Activated CD8-positive, alpha-beta memory T cell treated with anti-CD3 and anti-CD28 coated beads for 4 hours (primary cell): ENCODE results near the gene CCBE1.

Source experiments
- DNase-seq, 2 donors: peaks; one replicate each; pipeline ENCODE4 v3.0.0-alpha.2; 2020; ENCODE audit warnings: low read depth in 2 of 2

Gene CCBE1

DNA sequence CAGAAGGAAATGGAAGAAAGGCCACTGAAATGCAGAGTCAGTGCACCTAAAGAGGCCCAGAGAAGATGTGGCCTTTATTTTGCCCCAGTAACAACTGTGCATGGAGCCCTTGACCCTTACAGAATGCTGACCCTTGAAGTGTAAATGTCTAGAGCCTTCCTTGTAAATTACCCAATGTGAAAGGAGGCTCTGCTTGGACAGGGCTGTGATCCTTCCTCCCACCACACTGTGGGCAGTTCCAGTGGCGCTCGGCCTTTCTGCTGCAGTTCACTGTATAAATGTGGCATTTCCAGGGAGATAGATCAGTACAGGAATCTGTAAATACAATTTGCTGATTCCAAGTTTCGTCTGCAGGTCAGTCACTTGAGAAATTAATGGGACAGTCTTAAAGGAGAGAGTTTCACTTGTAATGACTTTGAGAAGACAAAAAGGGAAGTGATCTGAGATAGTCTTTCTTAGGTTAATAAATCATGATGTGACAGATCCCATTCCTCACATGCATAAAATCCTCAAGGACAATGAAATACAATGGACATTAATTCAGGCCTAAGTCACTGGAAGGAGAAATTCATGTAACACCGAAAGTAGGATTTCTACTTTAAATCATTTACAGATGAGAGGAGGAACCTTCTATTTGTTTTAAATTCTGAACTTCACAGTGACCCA, 204.3 kb downstream of the CCBE1 start:
- no peak for DNase-seq

DNA sequence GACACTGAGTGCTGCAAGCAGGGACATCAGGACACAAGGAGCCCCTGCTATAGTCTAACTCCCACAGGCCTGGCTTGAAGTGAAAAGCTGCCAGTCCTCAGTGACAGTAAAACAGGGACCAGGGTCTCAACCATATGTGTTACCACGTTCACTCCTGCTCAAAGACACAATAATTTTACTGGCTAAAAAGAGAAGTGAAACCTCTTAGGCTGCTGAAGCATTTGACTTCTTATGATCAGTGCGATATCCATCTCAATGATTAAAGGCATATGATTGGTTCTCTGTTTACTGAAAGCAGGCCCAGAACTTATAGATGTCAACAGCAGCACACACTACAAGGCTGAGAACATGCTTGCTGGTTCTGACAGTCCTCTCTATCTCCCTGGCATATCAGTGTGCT, 208.3 kb downstream of the CCBE1 start:
- DNase-seq = no peak

DNA sequence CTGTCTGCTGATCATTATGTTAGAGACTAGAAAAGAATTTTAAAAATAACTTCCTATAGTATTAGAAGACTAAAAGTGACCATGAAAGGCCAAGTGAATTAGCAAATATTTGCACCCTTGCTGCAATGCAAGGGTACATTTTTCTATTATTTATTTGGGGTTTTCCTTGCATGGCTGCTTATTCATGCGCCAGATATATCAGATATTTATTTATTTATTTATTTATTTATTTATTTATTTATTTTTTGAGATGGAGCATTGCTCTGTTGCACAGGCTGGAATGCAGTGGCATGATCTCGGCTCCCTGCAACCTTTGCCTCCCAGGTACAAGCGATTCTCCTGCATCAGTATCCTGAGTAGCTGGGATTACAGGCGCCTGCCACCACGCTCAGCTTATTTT, 211.8 kb downstream of the CCBE1 start:
- no peak for DNase-seq

DNA sequence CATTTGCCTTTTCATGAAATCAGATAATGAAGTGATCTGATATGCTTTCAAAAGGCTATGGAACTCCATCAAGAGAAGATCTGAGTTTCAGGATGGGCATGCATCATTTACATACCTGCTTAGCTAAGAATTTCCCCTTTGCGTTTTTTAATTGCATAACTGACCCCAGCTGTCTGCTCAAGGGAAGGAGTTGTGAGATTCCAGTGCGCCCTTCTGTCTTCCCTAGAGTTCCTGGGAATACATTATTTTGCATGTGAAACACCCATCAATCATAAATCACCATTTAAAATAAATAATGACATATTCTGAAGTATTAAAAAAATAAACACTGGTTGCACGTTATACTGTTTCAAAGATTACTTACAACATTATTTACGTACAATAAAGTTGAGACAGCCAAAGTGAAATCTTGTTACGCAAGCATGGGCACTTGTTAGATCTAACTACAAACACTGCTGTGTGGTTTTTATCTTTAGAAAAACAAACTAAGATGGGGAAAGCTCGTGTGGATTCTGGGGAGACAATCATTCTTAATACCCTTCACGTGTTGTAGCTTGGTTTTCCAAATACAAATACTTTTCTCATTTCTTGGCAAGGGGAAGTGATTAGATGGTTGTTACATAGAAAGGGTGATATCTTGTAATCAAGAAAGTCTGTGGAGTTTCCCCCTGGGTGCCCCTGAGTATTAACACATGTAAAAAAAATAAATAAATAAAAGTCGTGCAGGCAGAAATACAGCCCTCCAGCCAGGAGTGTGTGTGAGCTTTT, 212.5 kb downstream of the CCBE1 start:
- DNase-seq = no peak

DNA sequence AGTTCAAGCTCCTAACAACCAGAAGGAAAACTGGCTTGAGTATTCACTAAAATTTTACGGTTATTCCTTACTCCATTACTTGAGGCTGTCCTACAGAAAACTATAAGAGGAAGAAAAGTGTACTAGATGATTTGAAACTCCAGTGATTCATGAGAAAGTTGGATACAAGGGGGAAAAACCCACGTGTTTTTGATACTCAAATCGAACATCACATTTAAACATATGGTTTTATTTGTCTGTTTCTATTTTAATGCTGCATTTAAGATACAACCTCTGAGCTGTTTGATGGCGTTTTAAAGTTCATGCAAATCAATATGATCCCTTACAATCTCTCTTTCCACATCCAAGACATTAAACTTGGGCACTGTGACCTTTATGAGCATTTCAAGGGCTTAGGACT, 213.1 kb downstream of the CCBE1 start:
- no peak for DNase-seq

DNA sequence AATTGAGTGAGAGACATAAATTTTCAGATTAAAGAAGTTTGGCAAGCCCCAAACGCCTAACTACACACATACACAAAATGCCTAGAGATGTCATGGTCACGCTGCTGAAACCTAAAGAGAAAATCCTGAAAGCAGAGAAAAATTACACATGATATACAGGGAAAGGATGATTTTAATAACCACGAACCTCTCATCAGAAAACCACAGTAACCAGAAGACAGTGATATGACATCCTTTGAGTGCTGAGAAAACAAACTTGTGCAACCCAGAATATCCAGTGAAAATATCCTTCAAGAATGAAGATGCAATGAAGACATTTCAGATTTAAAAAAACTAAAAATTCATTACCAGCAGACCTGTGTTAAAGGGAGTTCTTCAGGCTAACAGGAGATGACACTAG, 215.8 kb downstream of the CCBE1 start:
- no peak for DNase-seq

DNA sequence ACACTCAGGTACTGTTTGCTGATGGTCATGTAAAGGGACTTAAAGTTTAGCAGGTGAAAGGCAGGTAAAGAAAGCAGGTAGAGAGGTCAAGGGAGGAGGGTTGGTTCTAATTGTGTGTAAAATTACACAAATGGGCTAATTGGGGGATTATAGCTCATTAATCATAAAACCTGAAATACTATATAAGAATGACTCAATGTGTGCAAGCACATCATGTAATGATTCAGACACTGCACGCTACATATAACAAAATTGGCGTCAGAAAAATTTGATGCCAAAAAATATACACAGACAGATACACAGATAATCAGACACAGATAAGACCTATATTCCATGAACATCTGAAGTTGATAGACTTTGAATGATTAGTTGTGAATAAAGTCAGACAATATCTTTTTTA, 217.4 kb downstream of the CCBE1 start:
- no peak for DNase-seq

DNA sequence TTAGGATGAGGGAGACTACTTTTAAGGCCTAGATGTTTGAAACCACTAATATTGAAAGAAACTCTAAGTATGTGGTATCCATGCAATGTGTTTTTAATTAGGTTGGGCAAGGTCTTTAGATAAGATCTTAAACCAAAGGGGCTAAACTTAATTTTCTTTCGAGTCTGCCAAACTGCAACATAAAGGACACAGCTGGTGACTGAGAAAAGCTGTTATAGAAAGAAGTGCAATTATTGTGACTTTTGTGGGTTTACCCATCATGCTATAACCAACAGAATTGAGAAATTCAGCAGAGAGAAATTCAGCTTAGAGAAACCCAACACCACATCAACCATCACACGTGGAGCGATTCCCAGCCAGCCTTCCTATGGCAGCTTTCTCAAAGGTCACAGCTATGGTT, 218.6 kb downstream of the CCBE1 start:
- DNase-seq = no peak

DNA sequence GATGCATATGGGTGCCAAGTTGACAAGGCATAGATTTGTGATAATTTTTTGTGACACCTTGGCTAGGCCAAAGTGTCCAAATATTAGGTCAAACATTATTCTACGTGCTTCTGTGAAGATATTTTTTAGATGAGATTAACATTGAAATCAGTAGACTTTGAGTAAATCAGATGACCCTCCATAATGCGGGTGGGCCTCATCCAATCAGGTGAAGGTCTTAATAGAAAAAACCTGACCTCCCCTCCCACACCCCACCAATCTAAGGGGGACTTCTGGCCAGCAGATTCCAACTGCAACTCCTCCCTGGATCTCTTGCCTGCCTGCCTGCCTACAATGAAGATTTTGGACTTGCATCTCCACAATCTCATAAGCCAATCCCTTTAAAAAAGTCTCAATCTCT, 219.4 kb downstream of the CCBE1 start:
- DNase-seq = no peak

DNA sequence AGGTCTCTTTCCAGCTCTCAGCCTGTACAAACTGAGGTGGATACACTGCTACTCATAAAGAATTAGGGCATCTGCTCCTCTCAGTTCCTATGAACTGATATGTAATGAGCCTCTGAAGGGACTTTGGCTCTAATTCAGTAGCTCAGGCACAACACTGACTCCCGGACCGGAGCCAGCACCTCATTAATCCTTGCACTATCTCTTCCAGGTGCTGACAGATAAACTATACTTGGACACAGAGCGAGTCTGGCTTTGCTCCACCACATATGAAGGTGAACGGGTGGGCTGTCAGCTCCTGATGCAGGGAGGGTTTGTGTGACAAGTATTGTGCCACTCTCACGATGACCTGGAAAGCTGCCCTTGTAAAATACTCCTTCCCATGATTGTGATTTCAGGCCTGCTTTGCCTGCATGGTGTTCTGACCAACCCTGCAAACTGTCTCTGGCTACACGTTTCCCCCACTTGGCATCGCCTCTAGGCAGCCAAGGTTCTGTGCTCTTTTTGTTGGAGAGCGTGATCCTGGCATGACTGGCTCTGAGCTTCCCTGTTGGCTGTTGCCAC, 226.6 kb downstream of the CCBE1 start:
- DNase-seq = no peak

DNA sequence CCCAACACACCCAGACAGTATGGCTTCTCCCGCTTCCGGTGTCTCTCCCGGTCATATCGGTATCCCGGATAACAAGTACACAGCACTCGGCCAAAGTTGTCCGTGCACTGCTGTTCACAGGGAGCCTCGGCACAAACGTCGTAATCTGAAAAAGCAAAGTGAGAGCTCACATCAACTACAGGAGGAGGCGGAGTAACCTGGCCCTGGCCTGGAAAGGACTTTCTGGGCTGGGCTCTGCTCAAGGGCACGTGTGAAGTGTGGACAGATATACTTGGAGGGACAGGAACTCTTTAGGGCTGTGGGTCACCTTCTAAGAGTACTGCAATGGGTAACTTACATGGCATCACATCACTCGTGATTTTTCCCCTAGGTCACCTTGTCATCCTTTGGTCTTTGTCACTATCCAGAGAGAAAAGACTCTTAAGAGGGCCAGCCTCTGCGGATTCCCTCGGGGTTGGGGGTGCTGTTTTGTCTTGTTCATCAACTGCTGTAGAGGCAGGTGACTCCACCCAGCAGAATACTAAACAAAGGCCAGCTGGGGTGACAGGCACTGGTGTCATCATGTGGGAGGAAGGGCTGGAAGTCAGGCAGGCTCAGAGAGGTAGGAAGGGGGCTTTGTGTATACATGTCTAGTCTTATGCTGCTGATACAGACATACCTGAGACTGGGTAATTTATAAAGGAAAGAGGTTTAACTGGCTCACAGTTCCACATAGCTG, 227.6 kb downstream of the CCBE1 start:
- DNase-seq = no peak

DNA sequence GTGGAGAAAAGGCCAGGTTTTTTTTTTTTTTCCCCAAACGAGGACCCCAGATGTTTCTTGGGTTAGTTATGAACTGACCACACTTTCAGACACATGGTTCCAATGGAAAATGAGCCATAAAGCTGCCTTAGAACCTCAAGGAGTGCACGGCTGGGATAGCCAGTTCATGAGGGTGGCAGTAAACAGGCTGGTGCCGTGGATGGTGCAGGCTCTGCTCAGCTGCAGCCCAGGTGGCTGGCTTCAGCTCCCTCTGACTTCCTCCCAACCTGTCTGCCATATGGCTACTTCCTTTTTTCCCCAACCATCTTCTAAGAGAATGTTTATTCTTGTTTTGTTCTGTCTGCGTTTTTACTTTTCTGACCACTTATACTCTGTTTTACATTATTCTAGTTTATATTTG, 228.4 kb downstream of the CCBE1 start:
- DNase-seq = no peak

DNA sequence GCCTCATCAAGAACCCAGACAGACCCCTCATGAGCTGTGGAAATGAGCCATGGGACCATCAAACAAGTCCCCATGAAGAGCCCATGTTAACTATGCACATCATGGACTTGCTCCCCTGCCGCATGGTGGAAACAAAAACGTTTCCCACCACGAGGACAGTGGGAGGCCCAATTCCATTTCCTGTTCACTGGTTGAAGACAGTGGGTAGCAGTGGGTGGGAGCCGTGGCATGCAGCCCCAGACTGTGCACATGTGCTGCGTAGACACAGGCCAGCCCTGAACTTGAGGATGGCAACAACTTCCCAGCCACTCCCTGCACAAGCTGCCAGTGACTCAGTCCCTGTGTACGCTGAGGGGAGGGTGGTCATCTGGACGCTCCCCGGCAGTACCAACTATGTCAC, 229.7 kb downstream of the CCBE1 start:
- DNase-seq = no peak

DNA sequence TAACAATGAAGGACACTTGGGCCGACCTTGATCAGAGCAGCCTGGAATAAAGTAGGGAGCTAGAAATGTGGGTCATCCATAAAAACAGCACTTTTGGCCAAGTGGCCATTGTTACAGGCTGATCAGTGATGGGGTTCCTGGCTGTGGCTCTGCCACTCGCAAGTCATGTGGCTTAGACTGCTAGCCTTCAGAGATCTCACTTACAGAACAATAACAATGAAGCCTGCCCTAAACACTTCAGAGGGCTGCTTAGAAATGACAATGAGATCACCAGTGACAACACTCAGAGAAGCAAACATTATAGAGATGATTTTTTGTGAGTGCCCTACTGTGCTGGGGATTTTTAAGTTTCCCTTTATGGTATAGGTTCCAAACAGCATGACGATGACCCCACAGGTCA, 230.2 kb downstream of the CCBE1 start:
- no peak for DNase-seq

DNA sequence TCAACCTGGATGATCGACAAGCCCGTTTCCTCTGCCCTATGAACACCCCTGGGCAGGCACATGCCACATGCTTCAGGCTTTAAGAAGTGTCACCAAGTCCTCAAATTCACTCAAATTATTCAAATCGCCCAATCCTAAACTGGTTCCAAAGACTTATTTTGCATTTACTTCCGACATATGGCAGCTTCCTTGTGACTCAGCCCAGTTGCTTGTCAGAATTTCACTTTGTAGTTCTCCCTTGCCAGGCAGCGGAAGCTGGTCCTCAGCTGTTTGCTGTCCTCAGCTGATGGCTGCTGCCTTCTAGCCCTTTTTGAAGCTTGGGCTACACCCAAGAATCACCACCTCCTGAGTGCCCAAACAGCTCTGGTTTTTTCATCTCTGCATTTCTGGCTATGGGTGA, 232.7 kb downstream of the CCBE1 start:
- no peak for DNase-seq

DNA sequence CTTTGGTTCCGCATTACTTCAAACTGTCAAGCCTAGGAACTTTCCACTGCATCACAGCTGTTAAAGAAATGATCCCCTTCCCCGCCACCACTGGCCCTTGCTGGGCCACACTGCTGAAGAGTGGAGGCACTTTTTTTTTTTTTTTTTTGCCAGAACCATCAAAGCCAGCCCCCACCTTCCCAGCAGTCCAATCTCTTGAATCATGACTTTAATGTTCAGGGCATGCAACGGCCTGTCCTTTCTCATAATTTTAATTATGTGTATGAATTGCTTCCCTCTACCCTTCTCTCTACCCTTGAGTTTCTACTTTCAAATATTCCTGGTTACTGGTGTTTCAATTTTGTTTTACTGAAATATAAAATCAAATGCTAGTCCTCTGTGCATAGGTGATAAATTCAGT, 236.1 kb downstream of the CCBE1 start:
- no peak for DNase-seq

DNA sequence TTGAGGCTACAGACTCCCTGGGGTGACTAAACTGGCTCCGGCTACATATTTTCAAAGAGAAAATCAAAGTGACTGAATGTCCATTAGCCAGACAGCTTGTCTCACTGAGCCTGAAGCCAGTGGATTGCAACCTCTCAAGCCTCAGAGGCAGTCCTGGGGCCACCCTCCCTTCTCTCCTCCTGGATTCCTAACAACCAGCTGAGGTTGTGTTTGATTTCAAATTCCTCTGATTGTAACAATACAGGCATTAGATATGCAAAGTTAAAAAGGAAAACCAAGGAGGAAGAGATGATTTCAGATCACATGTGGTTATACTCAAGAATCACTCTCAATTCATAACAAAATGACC, 237.2 kb downstream of the CCBE1 start:
- no peak for DNase-seq

DNA sequence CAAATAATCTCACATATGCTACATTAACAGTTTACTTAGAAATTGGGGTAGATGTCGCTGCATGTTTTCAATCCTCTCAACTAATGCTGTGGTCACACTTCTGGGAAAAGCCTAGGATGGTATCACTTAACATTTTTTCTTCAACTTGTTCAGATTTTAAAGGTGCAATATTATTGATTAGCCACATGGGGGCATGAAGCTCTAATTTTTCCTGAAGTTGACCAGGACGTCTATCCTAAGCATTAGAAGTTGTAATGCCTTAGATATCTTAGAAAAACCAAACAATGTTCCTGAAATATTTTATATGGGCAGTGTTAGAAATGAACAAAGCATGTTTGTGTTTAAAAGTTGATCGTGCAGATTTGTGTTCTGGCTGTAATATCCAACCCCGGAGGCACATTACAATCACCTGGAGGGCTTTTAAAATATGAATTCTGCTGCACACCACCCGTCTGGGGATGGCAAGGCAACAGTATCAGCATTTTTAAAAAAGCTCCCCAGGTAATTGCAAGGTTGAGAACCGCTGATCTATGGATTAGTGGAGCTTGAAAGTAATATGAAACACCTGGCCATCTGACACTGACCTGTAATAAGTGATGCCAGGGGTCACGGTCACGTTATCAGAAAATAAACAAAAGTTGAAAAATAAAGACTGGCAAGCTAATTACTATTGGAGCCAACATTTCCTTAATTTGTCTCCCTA, 237.7 kb downstream of the CCBE1 start:
- DNase-seq = no peak

DNA sequence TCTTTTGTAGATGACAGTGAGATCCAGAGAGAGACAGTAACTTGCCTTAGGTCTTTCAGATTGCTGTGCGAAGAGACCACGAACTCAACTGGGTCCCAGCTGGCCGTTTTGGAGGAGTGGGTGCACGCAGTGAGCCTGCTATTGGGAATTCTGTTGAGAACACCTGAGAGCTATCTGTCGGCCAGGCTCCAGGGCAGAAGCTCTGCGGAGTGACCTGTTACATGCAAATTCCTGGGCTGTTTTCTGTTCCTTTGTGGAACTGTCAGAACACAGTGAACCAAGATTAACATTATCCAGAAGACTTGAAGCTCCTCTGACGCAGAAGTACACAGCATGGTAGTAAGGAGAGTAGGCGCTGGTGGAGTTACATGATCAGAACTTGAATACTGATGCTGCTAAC, 238.6 kb downstream of the CCBE1 start:
- no peak for DNase-seq

DNA sequence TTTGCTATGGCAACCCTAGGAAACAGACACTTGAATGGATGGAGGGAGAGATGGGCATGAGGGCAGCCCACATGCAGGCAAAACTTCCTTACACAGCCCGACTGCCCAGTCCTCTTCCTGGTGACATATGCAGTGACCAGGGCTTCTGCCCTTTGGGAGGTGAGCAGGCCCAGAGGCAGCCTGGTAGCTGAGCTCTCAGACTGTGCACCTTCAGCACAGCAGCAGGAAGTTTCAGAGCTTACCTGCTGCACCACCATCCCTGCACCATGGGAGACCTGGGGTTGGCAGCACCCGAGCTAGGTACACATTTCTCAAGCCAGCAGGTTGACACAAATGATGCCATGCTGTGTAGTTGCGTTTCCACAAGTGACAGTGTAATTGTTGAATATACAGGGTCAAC, 240.6 kb downstream of the CCBE1 start:
- no peak for DNase-seq

DNA sequence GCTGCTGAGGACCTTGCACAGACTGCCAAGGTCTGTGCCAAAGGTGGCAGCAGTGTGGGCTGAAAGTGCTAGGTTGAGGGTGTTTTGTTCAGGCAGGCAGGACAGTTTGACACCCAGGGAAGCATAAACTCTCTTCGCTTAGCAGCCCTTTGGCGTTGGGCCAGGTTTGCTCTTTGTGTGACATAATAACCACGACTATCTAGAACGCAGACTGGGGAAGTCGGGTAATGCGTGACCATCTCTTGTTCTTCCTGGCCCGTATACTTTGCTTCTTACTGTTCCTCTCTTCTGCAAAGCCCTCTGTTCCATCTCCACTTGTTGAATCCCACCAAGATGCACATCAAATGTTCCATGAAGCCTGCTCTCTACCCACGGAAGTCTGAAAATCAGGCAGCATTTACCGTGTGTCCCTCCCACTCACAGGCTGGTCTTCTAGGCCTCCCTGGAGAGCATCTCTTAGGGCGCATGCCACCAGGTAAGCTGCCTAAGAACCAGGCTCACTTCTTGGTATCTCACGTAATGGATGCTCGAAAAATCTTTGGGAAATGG, 241.4 kb downstream of the CCBE1 start:
- DNase-seq = no peak
